HEK293 (cell line): ENCODE measurements around the gene RAB42.
"Not testable (repeated sequence)": the region's sequence is repeated elsewhere in the genome, so short reads cannot be mapped to it uniquely, and the experiment has no call there.

Experiments
- CTCF ChIA-PET: fragments of 350-600 bp; formaldehyde crosslinking; extraction: SDS; loops from one replicate; lab custom pipeline; 2021; ENCODE audit warnings: antibody characterized with exemption; lab: Yijun Ruan, JAX
- POLR2A ChIA-PET: fragments of 300-600 bp; formaldehyde crosslinking; extraction: SDS; loops from one replicate; lab custom pipeline; 2020; ENCODE audit warnings: antibody characterized with exemption, inconsistent platforms; lab: Yijun Ruan, JAX
- H3K27ac ChIP-seq: fragments of 200-500 bp; sonication (Bioruptor generic); 2 replicates; pipeline ENCODE4 v1.5.1; 2014; ENCODE audit warnings: low read depth, low read length, control low read depth, inconsistent platforms; ENCODE audit errors: extremely low read depth
- H3K36me3 ChIP-seq, 2 experiments: fragments of 200-500 bp in 1 of 2; sonication (Bioruptor generic) in 1 of 2; 1 replicate in 1 of 2; 2 replicates in 1 of 2; pipeline ENCODE4 v1.5.1; 2014 to 2017; ENCODE audit warnings: inconsistent platforms in 2 of 2, low read length in 2 of 2; ENCODE audit not compliant: control insufficient read depth in 2 of 2, insufficient read depth in 1 of 2
- H3K4me1 ChIP-seq: fragments of 200-500 bp; sonication (Bioruptor generic); 2 replicates; pipeline ENCODE4 v1.5.1; 2014; ENCODE audit warnings: mild to moderate bottlenecking, low read length, inconsistent platforms; ENCODE audit not compliant: control insufficient read depth, insufficient read depth
- H3K4me3 ChIP-seq: 2 replicates; pipeline ENCODE4 v1.5.1; 2011; ENCODE audit warnings: low read depth, mild to moderate bottlenecking, control low read depth, low read length, moderate library complexity
- H3K9me3 ChIP-seq: fragments of 200-500 bp; sonication (Bioruptor generic); 2 replicates; pipeline ENCODE4 v1.5.1; 2014; ENCODE audit warnings: low read depth, low read length, inconsistent platforms; ENCODE audit not compliant: control insufficient read depth, insufficient read depth
- FEZF1 ChIP-seq: fragments of 450-650 bp; formaldehyde crosslinking; IDR thresholded peaks from 2 replicates; pipeline ENCODE4 v1.5.1; 2016; ENCODE audit warnings: missing biosample characterization, missing genetic modification characterization
- GLI4 ChIP-seq: fragments of 450-650 bp; formaldehyde crosslinking; IDR thresholded peaks from 2 replicates; pipeline ENCODE4 v1.5.1; 2016; ENCODE audit warnings: missing biosample characterization, missing genetic modification characterization
- ZNF341 ChIP-seq: fragments of 450-650 bp; formaldehyde crosslinking; IDR thresholded peaks from 2 replicates; pipeline ENCODE4; 2016; ENCODE audit warnings: low read depth, missing biosample characterization, missing genetic modification characterization
- ZNF394 ChIP-seq: fragments of 450-650 bp; formaldehyde crosslinking; IDR thresholded peaks from 2 replicates; pipeline ENCODE4 v1.5.1; 2016; ENCODE audit warnings: missing biosample characterization, missing genetic modification characterization, mild to moderate bottlenecking, moderate library complexity, borderline replicate concordance
- ZNF585B ChIP-seq: fragments of 450-650 bp; formaldehyde crosslinking; IDR thresholded peaks from 2 replicates; pipeline ENCODE4 v1.5.1; 2016; ENCODE audit warnings: missing biosample characterization, missing genetic modification characterization
- ZNF785 ChIP-seq: fragments of 450-650 bp; formaldehyde crosslinking; IDR thresholded peaks from 2 replicates; pipeline ENCODE4 v1.5.1; 2016; ENCODE audit warnings: missing biosample characterization, missing genetic modification characterization
- TF ChIP-seq, protein P1 (sequence below): fragments of 450-650 bp; formaldehyde crosslinking; IDR thresholded peaks from 2 replicates; pipeline ENCODE4 v1.5.1; 2016; ENCODE audit warnings: missing biosample characterization, missing genetic modification characterization
- TF ChIP-seq, protein P2 (sequence below): fragments of 450-650 bp; formaldehyde crosslinking; IDR thresholded peaks from 2 replicates; pipeline ENCODE4 v1.5.1; 2016; ENCODE audit warnings: missing biosample characterization, missing genetic modification characterization

RAB42 gene

DNA sequence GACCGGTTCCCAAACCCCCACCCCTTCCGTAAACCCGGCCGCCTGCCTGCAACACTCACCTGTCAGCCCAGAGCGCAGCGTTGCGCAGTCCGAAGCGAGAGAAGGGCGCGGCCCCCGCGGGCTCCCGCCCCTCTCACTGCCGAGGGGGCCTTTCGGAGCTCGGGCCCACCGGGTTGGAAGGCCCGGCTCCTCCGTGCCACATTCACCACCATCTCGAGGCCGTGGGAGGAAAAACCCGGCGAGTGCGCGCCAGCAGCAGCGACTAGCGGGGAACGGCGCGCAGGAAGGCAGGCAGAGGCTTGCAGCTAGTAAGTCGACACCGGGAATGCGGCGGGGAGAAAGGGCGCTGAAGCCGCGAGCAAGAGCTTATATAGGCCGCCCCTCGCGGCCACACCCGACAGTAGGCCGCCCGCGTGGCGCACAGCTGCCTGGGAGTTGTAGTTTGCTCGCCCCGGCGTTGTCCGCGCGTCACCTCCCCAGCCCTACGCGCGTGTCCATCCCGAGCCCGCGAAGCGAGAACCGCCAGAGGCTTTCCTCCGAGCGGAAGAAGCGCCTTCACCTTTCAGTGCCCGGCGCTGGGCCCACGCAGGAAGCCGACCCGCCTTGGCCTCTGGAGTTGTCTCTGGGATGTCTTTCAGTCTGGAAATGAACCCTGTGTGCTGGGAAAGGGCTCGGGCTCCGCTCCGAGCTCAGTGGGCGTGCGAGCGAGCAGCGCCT, 10.4 kb upstream of the RAB42 start (continued):
- TF ChIP-seq, protein P1, sequence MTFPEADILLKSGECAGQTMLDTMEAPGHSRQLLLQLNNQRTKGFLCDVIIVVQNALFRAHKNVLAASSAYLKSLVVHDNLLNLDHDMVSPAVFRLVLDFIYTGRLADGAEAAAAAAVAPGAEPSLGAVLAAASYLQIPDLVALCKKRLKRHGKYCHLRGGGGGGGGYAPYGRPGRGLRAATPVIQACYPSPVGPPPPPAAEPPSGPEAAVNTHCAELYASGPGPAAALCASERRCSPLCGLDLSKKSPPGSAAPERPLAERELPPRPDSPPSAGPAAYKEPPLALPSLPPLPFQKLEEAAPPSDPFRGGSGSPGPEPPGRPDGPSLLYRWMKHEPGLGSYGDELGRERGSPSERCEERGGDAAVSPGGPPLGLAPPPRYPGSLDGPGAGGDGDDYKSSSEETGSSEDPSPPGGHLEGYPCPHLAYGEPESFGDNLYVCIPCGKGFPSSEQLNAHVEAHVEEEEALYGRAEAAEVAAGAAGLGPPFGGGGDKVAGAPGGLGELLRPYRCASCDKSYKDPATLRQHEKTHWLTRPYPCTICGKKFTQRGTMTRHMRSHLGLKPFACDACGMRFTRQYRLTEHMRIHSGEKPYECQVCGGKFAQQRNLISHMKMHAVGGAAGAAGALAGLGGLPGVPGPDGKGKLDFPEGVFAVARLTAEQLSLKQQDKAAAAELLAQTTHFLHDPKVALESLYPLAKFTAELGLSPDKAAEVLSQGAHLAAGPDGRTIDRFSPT (tag by site-specific recombination) = no peak
- TF ChIP-seq ZNF341 (tag by site-specific recombination) (peak; percentile 41), ZNF394 (tag by site-specific recombination) (peak; percentile 91; the same call in 1 of the 2 replicates), ZNF785 (tag by site-specific recombination) (peak; percentile 57; the same call in 1 of the 2 replicates), ZNF585B (tag by site-specific recombination) (0 out of 2 replicates have a peak, but pooled peaks have one; percentile 6)

DNA sequence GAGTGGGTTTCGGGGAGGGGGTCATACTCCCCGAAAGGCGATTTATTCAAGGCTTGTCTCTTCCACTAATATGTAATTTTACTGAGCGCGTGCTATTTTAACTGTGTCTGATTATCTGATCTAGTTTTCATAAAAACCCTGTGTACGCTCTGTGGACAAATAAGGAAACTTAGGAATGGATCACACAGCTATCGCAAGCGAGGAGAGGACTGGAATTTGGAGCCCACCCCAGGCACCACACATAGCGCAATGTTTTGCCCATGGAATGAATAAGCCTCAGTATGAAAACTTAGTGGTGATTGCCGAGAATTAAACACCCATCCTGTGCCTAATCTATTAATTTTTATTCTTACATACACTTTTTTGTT, 9.8 kb upstream of the RAB42 start:
- TF ChIP-seq ZNF341 (tag by site-specific recombination) = no peak

DNA sequence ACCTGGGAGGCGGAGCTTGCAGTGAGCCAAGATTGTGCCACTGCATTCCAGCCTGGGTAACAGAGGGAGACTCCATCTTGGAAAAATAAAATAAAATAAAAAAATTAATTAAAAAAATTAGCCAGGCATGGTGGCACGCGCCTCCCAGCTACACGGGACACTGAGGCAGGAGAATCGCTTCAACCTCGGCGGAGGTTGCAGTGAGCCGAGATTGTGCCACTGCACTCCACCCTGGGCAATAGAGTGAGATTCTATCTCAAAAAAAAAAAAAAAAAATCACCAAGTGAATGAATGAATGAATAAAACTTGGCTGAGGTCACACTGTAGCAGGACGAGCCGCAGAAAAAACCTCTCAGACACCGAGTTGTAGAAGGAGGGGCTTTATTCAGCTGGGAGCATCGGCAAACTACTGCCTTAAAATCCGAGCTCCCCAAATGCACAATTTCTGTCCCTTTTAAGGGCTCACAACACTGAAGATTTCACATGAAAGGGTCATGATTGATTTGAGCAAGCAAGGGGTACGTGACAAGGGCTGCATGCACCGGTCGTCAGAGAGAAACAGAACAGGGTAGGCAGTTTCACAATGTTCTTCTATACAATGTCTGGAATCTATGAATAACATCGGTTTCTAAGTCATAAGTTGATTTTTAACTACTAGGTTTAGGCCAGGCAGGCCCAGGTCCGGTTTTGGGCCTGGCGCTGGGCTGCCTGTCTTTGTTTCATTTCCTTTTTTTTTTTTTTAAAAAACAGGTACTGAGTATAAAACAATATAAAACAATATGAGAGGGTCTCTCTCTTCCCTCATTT, 5.3 kb upstream of the RAB42 start:
- H3K27ac ChIP-seq, H3K4me3 ChIP-seq, H3K4me1 ChIP-seq, H3K36me3 ChIP-seq, CTCF ChIA-PET, H3K9me3 ChIP-seq: not testable (repeated sequence)
- POLR2A ChIA-PET = interaction anchor here (0.7 kb wide), 2 partner anchors 19 to 63 kb away, joined by 3 to 4 read pairs; no protein-coding TSS in a partner anchor

More for the DNA sequence above, 9.8 kb upstream of the RAB42 start:
- no peaks in the 10 kb centered on the region for H3K9me3 ChIP-seq
- peaks cover 14 to 40% of the 10 kb centered on the region in 2 experiments; a peak in 2 of 3 replicates for H3K36me3 ChIP-seq
- ChIA-PET POLR2A (interaction anchor here (0.5 to 3.3 kb wide), 69 partner anchors 8 to 1217 kb away, joined by 3 to 56 read pairs (median 5); partner anchors contain the start of genes ATP5IF1, FAM76A, GMEB1 and MED18), CTCF (interaction anchor here (0.7 to 3.5 kb wide), 9 partner anchors 21 to 333 kb away, joined by 3 to 25 read pairs (median 5); partner anchors contain the start of gene TRNAU1AP)
- H3K27ac ChIP-seq = peak overlapping the region; percentile 79; the same call in 1 of the 2 replicates
- H3K4me1 ChIP-seq = no peaks in the 10 kb centered on the region; the same call in 1 of the 2 replicates
- H3K4me3 ChIP-seq = peak overlapping the region; percentile 54

DNA sequence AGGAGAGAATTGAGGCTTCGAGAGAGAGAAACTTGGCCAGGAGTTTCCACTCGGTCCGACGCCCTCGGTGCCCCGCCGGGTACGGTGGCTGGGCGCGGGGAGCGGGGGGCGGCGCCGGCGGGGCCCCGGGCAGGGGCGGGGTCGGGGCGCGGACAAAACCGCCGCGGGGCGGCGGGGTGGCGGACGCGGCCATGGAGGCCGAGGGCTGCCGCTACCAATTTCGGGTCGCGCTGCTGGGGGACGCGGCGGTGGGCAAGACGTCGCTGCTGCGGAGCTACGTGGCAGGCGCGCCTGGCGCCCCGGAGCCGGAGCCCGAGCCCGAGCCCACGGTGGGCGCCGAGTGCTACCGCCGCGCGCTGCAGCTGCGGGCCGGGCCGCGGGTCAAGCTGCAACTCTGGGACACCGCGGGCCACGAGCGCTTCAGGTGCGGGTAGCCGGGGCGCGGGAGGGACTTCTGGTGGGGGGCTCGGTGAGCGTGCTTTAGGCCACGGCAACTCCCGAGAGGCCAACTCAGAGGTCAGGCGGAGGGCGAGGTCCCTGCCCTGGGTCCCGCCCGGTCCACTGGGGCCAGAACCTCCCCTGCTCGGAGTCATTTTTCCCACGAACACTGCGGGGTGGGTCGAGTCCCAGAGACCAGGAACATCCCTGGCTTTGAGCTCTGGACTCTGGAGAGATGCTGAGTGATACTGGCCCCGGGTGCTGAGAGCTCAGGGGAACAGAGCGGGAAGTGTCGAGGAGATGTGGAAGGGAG, 431 bp downstream of the RAB42 start:
- Histone ChIP-seq H3K9me3 (no peaks in the 10 kb centered on the region), H3K36me3 (no peaks in the 10 kb centered on the region), H3K4me1 (no peaks in the 10 kb centered on the region), H3K27ac (no peak overlapping the region), H3K4me3 (no peak overlapping the region)
- CTCF ChIA-PET = no interaction called here
- TF ChIP-seq FEZF1 = no peak
- TF ChIP-seq GLI4 (tag by site-specific recombination) = no peak
- TF ChIP-seq, protein P2, sequence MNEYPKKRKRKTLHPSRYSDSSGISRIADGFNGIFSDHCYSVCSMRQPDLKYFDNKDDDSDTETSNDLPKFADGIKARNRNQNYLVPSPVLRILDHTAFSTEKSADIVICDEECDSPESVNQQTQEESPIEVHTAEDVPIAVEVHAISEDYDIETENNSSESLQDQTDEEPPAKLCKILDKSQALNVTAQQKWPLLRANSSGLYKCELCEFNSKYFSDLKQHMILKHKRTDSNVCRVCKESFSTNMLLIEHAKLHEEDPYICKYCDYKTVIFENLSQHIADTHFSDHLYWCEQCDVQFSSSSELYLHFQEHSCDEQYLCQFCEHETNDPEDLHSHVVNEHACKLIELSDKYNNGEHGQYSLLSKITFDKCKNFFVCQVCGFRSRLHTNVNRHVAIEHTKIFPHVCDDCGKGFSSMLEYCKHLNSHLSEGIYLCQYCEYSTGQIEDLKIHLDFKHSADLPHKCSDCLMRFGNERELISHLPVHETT (tag by site-specific recombination) = no peak
- POLR2A ChIA-PET = interaction anchor here (1.1 kb wide), 1 partner anchor 11 kb away, joined by 9 read pairs; no protein-coding TSS in a partner anchor

DNA sequence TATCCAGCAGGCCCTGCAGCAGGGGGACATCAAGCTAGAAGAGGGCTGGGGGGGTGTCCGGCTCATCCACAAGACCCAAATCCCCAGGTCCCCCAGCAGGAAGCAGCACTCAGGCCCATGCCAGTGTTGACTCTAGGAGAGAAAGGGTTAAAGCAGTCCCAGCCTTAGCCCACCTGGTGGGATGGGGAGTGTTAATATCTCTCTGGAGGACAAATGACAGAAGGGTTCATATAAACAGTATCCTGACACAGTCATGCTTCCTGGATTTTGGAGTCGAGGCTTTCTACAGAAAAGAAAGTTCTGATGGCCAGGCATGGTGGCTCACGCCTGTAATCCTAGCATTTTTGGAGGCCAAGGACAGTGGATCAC, 1.9 kb downstream of the RAB42 start:
- POLR2A ChIA-PET, H3K27ac ChIP-seq, H3K4me1 ChIP-seq, H3K36me3 ChIP-seq, H3K9me3 ChIP-seq, H3K4me3 ChIP-seq: not testable (repeated sequence)
- CTCF ChIA-PET = interaction anchor here (0.6 to 0.9 kb wide), 2 partner anchors 9 to 10 kb away, joined by 3 read pairs; no protein-coding TSS in a partner anchor
